Heart right ventricle (tissue), 16 donors: ENCODE results near the gene TULP1. TPM values are rescaled to one million over a fixed set of nuclear protein-coding genes. Genes with fewer than 3 reads are reported as not detected.

Experiments
- ATAC-seq, 8 donors: fragments of 200-7000 bp; cut with Tn5 transposase; one replicate each; pipeline ENCODE4 v1.9.1; 2020; ENCODE audit warnings: mild to moderate bottlenecking in 8 of 8, moderate library complexity in 8 of 8, moderate number of reproducible peaks in 1 of 8
- DNase-seq, 2 donors: peaks; one replicate each; pipeline ENCODE4 v3.0.0-alpha.2; 2020
- H3K27ac ChIP-seq, 10 donors: fragments of 200-600 bp; sonication (generic) in 2 of 10; one replicate each; pipeline versions ENCODE4 v1.5.0 to v1.8.0; 2020 to 2022; ENCODE audit warnings: mild to moderate bottlenecking in 3 of 10
- H3K27me3 ChIP-seq, 7 donors: fragments of 200-600 bp; one replicate each; pipeline ENCODE4 v1.8.0; 2021 to 2022; ENCODE audit warnings: mild to moderate bottlenecking in 2 of 7
- H3K36me3 ChIP-seq, 9 donors: fragments of 200-600 bp; sonication (generic) in 1 of 9; one replicate each; pipeline versions ENCODE4 v1.5.0 to v1.8.0; 2020 to 2022; ENCODE audit warnings: mild to moderate bottlenecking in 2 of 9
- H3K4me1 ChIP-seq, 9 donors: fragments of 200-600 bp; sonication (generic) in 1 of 9; one replicate each; pipeline versions ENCODE4 v1.5.0 to v1.8.0; 2020 to 2022; ENCODE audit warnings: mild to moderate bottlenecking in 4 of 9
- H3K4me3 ChIP-seq, 10 donors: fragments of 200-600 bp; sonication (generic) in 2 of 10; one replicate each; pipeline versions ENCODE4 v1.5.0 to v1.8.0; 2020 to 2022; ENCODE audit warnings: mild to moderate bottlenecking in 7 of 10, moderate library complexity in 2 of 10
- H3K9me3 ChIP-seq, 11 donors: fragments of 200-600 bp in 10 of 11; sonication (generic) in 2 of 11; one replicate each; pipeline versions ENCODE4 v1.5.0 to v1.8.0; 2013 to 2022; ENCODE audit warnings: mild to moderate bottlenecking in 2 of 11, control low read depth in 1 of 11, moderate library complexity in 1 of 11
- WGBS, 2 donors: extraction: QIAGEN DNeasy Blood & Tissue Kit; methylation state at CpG; one replicate each; pipeline ENCODE4 v1.1.7; 2013; ENCODE audit warnings: inconsistent platforms in 1 of 2; 5-methylcytosine and 5-hydroxymethylcytosine counted together
- intact Hi-C, 10 donors: fragments of 100-400 bp; cut with DNase I; formaldehyde crosslinking; loops; one replicate each; pipeline versions ENCODE4 v1.11.1 to v1.14.2; 2022
- polyA plus RNA-seq, 2 donors: library from polyadenylated mRNA; stranded (reverse); fragments of 200-250 nt; gene quantifications; one replicate each; pipeline ENCODE4 v1.2.3, GENCODE V29; 2013
- total RNA-seq, 10 donors: library from RNA; stranded (reverse); fragmentation: NEBNext Ultra II Directional in 3 of 10; extraction: Animal tissue kit (Norgen Biotek cat#: 25700) in 3 of 10; gene quantifications; one replicate each; pipeline versions ENCODE4 v1.2.1 to v1.2.4, GENCODE V29; 2021 to 2023
- TF ChIP-seq, protein P1 (sequence below), 9 donors: fragments of 200-600 bp; sonication (generic) in 2 of 9; IDR thresholded peaks; one replicate each; pipeline versions ENCODE4 v1.5.0 to v1.8.0; 2021 to 2022; ENCODE audit warnings: antibody characterized with exemption in 9 of 9, mild to moderate bottlenecking in 5 of 9, moderate library complexity in 1 of 9
- donor health status: Arrhythmogenic right ventricular cardiomyopathy.
- donor health status: ischemic (EF 13 %, LVEDD 7.1; RV severe dilation, severe dysfunction).
- donor health status: healthy with polysubstance abuse.
- donor health status: DM: no; HTN: yes; CAD: no.
- donor health status: DM: no; HTN: no; CAD: no.
- donor health status: ischemic (EF 25% LVEDD 6.9; RV normal size, moderate dysfunction).
- donor health status: ischemic (EF 25% LVEDD 5.7; RV mildly dilated, moderate dysfunction).
- donor health status: healthy.
- donor health status: DM: yes; HTN: yes; CAD: no.
- donor health status: Ischemic cardiomyopathy.
- donor health status: ischemic (EF 35%, LVEDD 5.7; RV mildly dilated, moderate dysfunction).
- donor health status: nonischemic (EF 11% LVEDD 7.7; RV severe dilation, severe dysfunction).
- donor health status: DM: yes; HTN: yes; CAD: no.
- donor health status: PGD.
- donor health status: ischemic (EF 29% LVEDD 5.4; RV normal size, mild dysfunction).
- donor health status: nonischemic (EF 23%, LVEDD 6.1; RV moderate dilation, normal function).

Gene TULP1
- total and polyA plus RNA-seq, 12 donors, result 0.03 to 0.15 TPM; not detected in 10

DNA sequence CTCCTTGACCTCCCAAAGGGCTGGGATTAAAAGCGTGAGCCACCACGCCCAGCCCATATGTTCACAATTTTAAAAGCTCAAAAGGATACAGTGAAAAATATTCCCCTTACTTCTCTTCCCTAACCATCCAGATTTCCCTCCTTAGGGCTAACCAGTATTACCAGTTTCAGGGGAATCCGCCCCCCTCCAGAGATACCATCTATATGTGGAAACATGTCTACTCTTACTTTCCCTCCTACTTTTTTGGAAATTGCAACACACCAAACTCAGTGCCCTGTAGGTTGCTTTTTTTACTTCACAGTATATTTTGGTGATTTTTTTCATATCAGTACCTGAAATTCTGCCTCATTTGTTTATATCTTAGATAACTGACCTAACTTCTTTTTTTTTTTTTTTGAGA is 51.4 kb downstream of the TULP1 start:
- peaks cover 0 to 69% (median 8%) of the 10 kb centered on the region in 9 donors for H3K36me3 ChIP-seq
- H3K4me1 ChIP-seq, result no peaks in the 10 kb centered on the region
- ATAC-seq (no peak), DNase-seq (no peak)
- H3K27me3 ChIP-seq, result no peaks in the 10 kb centered on the region
- H3K27ac ChIP-seq, result no peak overlapping the region
- WGBS, 2 donors, result 83 to 94% methylated on average over 3 of the region's 3 CpGs
- intact Hi-C loops, result no loop called here
- TF ChIP-seq, protein P1, sequence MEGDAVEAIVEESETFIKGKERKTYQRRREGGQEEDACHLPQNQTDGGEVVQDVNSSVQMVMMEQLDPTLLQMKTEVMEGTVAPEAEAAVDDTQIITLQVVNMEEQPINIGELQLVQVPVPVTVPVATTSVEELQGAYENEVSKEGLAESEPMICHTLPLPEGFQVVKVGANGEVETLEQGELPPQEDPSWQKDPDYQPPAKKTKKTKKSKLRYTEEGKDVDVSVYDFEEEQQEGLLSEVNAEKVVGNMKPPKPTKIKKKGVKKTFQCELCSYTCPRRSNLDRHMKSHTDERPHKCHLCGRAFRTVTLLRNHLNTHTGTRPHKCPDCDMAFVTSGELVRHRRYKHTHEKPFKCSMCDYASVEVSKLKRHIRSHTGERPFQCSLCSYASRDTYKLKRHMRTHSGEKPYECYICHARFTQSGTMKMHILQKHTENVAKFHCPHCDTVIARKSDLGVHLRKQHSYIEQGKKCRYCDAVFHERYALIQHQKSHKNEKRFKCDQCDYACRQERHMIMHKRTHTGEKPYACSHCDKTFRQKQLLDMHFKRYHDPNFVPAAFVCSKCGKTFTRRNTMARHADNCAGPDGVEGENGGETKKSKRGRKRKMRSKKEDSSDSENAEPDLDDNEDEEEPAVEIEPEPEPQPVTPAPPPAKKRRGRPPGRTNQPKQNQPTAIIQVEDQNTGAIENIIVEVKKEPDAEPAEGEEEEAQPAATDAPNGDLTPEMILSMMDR (IDR thresholded peaks at IDR 0.05), result no peak
- no peak overlapping the region for H3K4me3 ChIP-seq
- H3K9me3 ChIP-seq, result no peaks in the 10 kb centered on the region

DNA sequence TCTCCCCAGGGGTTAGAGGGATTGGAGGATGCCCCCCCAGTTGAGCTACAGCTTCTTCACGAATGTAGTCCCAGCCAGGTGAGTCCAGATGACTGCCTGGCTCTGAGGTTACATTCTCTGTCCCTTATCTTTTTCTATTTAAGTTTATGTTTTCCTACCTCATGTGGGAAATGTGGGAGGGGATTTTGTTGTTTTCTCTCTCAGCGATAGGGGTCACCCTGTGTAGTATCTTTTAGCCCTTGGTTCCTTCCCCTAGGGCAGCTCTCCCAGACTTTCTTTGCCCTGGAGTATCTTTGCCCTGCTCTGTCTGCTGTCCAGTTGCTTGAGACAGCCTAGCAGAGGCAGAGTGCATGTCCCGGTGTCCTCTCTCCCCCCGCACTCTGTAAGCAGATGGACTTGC is 54.8 kb downstream of the TULP1 start:
- TF ChIP-seq, protein P1 (IDR thresholded peaks at IDR 0.05), result no peak
- ATAC-seq, result no peak
- no peaks in the 10 kb centered on the region for H3K9me3 ChIP-seq

GRCh38 chr6:35454391-35455110 is 58.1 kb downstream of the TULP1 start:
- DNase-seq, result no peak
- intact Hi-C loops, result loop anchor here in 3 of 10 donors (5.0 kb wide), 1 partner anchor 157 kb away; the partner anchor contains the start of gene DEF6 (in 3 of the 3)
- ATAC-seq, result no peak
- TF ChIP-seq, protein P1 (IDR thresholded peaks at IDR 0.05), result no peak
- H3K4me1 ChIP-seq, result peaks cover 3 to 38% (median 29%) of the 10 kb centered on the region in 9 donors
- H3K9me3 ChIP-seq, result no peaks in the 10 kb centered on the region
- H3K27ac ChIP-seq, result peak overlapping the region in 3 of 10 donors; percentile 4 to 22 (median 10)
- WGBS, 2 donors, result 63 to 66% methylated on average over 9 of the region's 9 CpGs
- H3K27me3 ChIP-seq, result no peaks in the 10 kb centered on the region
- peaks cover 0 to 35% (median 6%) of the 10 kb centered on the region in 9 donors for H3K36me3 ChIP-seq
- no peak overlapping the region for H3K4me3 ChIP-seq

More for the DNA sequence above, 54.8 kb downstream of the TULP1 start:
- peaks cover 3 to 26% (median 19%) of the 10 kb centered on the region in 9 donors for H3K4me1 ChIP-seq
- no peak for DNase-seq
- H3K36me3 ChIP-seq, result peaks cover 0 to 58% (median 8%) of the 10 kb centered on the region in 9 donors
- no peaks in the 10 kb centered on the region for H3K27me3 ChIP-seq
- no peak overlapping the region for H3K4me3 ChIP-seq
- intact Hi-C loops, result no loop called here
- WGBS, 2 donors, result 76 to 80% methylated on average over 4 of the region's 4 CpGs
- H3K27ac ChIP-seq, result no peak overlapping the region

GRCh38 chr6:35453236-35453635 is 59.5 kb downstream of the TULP1 start:
- H3K4me1 ChIP-seq, result peaks cover 3 to 44% (median 29%) of the 10 kb centered on the region in 9 donors
- DNase-seq, result no peak
- 11 to 20% methylated on average over 3 of the region's 3 CpGs for WGBS, 2 donors
- peak overlapping the region in 9 of 10 donors; percentile 2 to 79 (median 68) for H3K4me3 ChIP-seq
- H3K27ac ChIP-seq, result peak overlapping the region in 3 of 10 donors; percentile 3 to 78 (median 70)
- H3K9me3 ChIP-seq, result no peaks in the 10 kb centered on the region
- ATAC-seq, result no peak
- intact Hi-C loops, result loop anchor here in 3 of 10 donors (5.0 kb wide), 1 partner anchor 156 kb away; the partner anchor contains the start of gene DEF6 (in 3 of the 3)
- peaks cover 0 to 24% (median 3%) of the 10 kb centered on the region in 9 donors for H3K36me3 ChIP-seq
- TF ChIP-seq, protein P1 (IDR thresholded peaks at IDR 0.05), result no peak
- no peaks in the 10 kb centered on the region for H3K27me3 ChIP-seq
